ENCODE results near the gene SRGAP1.

SRGAP1 gene

GRCh38 chr12:63937378-63938316, 93.1 kb downstream of the SRGAP1 start:
- TF ChIP-seq ZNF274 (IDR thresholded peaks at IDR 0.05; ENCODE audit: low read depth, low read length), result no peak
- H3K4me3 ChIP-seq (ENCODE audit: low read length), result no peak overlapping the region

GRCh38 chr12:63940310-63941005, 96.0 kb downstream of the SRGAP1 start:
- H3K4me3 ChIP-seq (ENCODE audit: low read length), result no peak overlapping the region
- TF ChIP-seq ZNF274 (IDR thresholded peaks at IDR 0.05; ENCODE audit: low read depth, low read length), result no peak

GRCh38 chr12:63941166-63941800, 96.8 kb downstream of the SRGAP1 start:
- TF ChIP-seq ZNF274 (IDR thresholded peaks at IDR 0.05; ENCODE audit: low read depth, low read length), result no peak
- H3K4me3 ChIP-seq (ENCODE audit: low read length), result no peak overlapping the region

- no peak overlapping the region for H3K4me3 ChIP-seq (ENCODE audit: low read length)
These were observed 97.4 kb downstream of the SRGAP1 start for GRCh38 chr12:63941879-63942278.

GRCh38 chr12:63942464-63943241, 98.2 kb downstream of the SRGAP1 start:
- no peak for TF ChIP-seq ZNF274 (IDR thresholded peaks at IDR 0.05; ENCODE audit: low read depth, low read length)
- no peak overlapping the region for H3K4me3 ChIP-seq (ENCODE audit: low read length)

More at GRCh38 chr12:63941879-63942278, 97.4 kb downstream of the SRGAP1 start:
- TF ChIP-seq ZNF274 (IDR thresholded peaks at IDR 0.05; ENCODE audit: low read depth, low read length), result no peak

GRCh38 chr12:63944034-63944579, 99.6 kb downstream of the SRGAP1 start:
- no peak for TF ChIP-seq ZNF274 (IDR thresholded peaks at IDR 0.05; ENCODE audit: low read depth, low read length)
- H3K4me3 ChIP-seq (ENCODE audit: low read length), result no peak overlapping the region

GRCh38 chr12:63944586-63945228, 100.2 kb downstream of the SRGAP1 start:
- H3K4me3 ChIP-seq (ENCODE audit: low read length), result no peak overlapping the region
- no peak for TF ChIP-seq ZNF274 (IDR thresholded peaks at IDR 0.05; ENCODE audit: low read depth, low read length)

- no peak for TF ChIP-seq ZNF274 (IDR thresholded peaks at IDR 0.05; ENCODE audit: low read depth, low read length)
- H3K4me3 ChIP-seq (ENCODE audit: low read length), result no peak overlapping the region
These were observed 101.3 kb downstream of the SRGAP1 start for GRCh38 chr12:63945777-63946176.

- no peak overlapping the region for H3K4me3 ChIP-seq (ENCODE audit: low read length)
- TF ChIP-seq ZNF274 (IDR thresholded peaks at IDR 0.05; ENCODE audit: low read depth, low read length), result no peak
These were observed 103.7 kb downstream of the SRGAP1 start for GRCh38 chr12:63948211-63948610.

- no peak overlapping the region for H3K4me3 ChIP-seq (ENCODE audit: low read length)
- no peak for TF ChIP-seq ZNF274 (IDR thresholded peaks at IDR 0.05; ENCODE audit: low read depth, low read length)
These were observed 105.4 kb downstream of the SRGAP1 start for GRCh38 chr12:63949902-63950301.

- TF ChIP-seq ZNF274 (IDR thresholded peaks at IDR 0.05; ENCODE audit: low read depth, low read length), result no peak
- H3K4me3 ChIP-seq (ENCODE audit: low read length), result no peak overlapping the region
These were observed 108.5 kb downstream of the SRGAP1 start for GRCh38 chr12:63952995-63953394.

- H3K4me3 ChIP-seq (ENCODE audit: low read length), result no peak overlapping the region
- no peak for TF ChIP-seq ZNF274 (IDR thresholded peaks at IDR 0.05; ENCODE audit: low read depth, low read length)
These were observed 111.5 kb downstream of the SRGAP1 start for GRCh38 chr12:63955831-63956666.

Measured in GM08714 (cell line).